HEK293T (cell line): ENCODE data around the gene SLC25A11.

ENCODE experiments used
- BHLHE40 ChIP-seq: fragments of 450-650 bp; IDR thresholded peaks from 2 replicates; pipeline ENCODE4 v1.6.1; 2016; ENCODE audit warnings: mild to moderate bottlenecking, moderate library complexity, borderline replicate concordance
- ELF4 ChIP-seq: fragments of 450-650 bp; IDR thresholded peaks from 2 replicates; pipeline ENCODE4 v1.6.1; 2017; ENCODE audit warnings: antibody characterized with exemption
- FOXM1 ChIP-seq: fragments of 450-650 bp; IDR thresholded peaks from 2 replicates; pipeline ENCODE4 v1.6.1; 2017; ENCODE audit warnings: mild to moderate bottlenecking, borderline replicate concordance
- LEF1 ChIP-seq: fragments of 450-650 bp; IDR thresholded peaks from 2 replicates; pipeline ENCODE4 v1.6.1; 2017; ENCODE audit warnings: mild to moderate bottlenecking, borderline replicate concordance
- NFRKB ChIP-seq: fragments of 450-650 bp; IDR thresholded peaks from 2 replicates; pipeline ENCODE4 v1.6.1; 2016; ENCODE audit warnings: mild to moderate bottlenecking, moderate library complexity
- PKNOX1 ChIP-seq: fragments of 450-650 bp; IDR thresholded peaks from 2 replicates; pipeline ENCODE4 v1.6.1; 2016
- SP1 ChIP-seq: fragments of 450-650 bp; IDR thresholded peaks from 2 replicates; pipeline ENCODE4 v1.6.1; 2017
- TARDBP ChIP-seq: fragments of 450-650 bp; IDR thresholded peaks from 2 replicates; pipeline ENCODE4 v1.6.1; 2016
- ZNF384 ChIP-seq: fragments of 450-650 bp; IDR thresholded peaks from 2 replicates; pipeline ENCODE4 v1.6.1; 2016

- TF ChIP-seq TARDBP (no peak), NFRKB (no peak), PKNOX1 (no peak), ELF4 (no peak), SP1 (no peak), BHLHE40 (no peak), FOXM1 (no peak), LEF1 (no peak), ZNF384 (no peak)
These were observed 20.3 kb downstream of the SLC25A11 start for GRCh38 chr17:4919511-4920047.
